AML-193 (cell line): Measurements from ENCODE around the gene KCNIP3.
A peak's percentile ranks its signal among the peaks of the same experiment; 100 is the strongest.

Experiments
- DNase-seq, 2 experiments: peaks; one replicate each; lab custom pipeline; 2025; lab: John Stamatoyannopoulos, UW

Gene KCNIP3

GRCh38 chr2:95329891-95330793 lies 33.0 kb downstream of the KCNIP3 start:
- no peak for DNase-seq

DNA sequence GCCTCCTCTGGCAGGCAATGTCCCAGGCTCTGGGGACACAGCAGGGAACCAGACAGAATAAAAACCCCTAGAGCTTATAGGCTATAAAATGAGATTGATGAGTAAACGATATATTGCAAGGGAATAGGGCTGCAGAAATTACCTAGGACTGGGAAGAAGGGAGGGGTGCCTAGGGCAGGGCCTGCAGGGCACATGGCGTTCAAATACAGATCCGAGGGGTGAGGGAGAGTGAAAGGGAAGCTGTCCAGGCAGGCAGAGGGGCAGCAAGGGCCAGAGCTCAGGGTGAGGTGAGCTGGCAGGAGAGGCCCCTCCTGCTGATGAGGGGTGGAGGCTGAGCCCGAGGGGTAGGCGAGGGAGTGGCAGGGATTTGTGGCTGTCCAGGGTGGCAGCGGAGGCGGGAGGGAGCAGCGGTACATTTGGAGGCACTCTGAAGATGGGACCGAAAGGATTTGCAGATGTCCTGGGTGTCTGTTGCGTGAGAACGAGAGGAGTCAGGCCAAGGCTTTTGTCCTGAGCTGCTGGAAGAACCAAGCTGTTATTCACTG lies 33.7 kb downstream of the KCNIP3 start:
- DNase-seq = no peak

- no peak for DNase-seq
These were observed 34.5 kb downstream of the KCNIP3 start for GRCh38 chr2:95331606-95332005.

DNA sequence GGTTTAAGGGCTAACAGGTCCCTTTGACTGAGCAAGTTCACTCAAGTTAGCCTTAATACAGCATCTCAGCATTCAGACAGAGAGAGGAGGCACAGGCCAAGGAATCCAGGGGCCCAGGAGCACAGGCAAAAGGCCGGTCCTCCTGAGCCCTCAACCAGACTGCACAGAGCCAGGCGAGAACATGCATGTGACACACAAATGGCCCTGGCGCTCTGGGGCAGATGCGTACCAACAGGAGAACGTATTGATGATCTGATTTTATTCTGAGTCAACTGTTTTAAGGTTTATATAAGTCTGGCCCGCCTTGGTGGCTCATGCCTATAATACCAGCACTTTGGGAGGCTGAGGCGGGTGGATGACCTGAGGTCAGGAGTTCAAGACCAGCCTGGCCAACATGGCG lies 34.9 kb downstream of the KCNIP3 start:
- no peak for DNase-seq

GRCh38 chr2:95333056-95333455 lies 35.9 kb downstream of the KCNIP3 start:
- DNase-seq = no peak

DNA sequence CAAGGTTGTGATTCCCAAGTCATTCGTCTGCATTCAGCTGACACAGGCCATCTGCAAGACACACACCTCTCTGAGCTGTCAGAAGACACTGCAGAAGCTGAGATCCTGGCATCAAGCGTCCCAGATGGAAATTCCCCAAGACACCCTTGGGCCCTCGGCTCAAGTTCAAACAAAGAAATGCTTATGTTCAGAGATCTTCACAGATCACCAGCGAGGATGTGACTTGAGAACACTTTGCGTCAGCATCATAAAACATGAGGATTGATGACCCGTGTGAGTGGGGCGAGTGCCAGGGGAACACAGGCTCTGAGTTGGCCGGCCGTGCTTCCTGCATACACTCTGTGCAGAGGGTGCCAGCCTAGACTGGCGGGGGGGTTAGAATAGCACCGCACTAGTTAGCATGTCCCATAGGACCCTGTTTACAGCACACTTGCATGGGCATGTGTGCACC lies 36.8 kb downstream of the KCNIP3 start:
- DNase-seq = no peak

DNA sequence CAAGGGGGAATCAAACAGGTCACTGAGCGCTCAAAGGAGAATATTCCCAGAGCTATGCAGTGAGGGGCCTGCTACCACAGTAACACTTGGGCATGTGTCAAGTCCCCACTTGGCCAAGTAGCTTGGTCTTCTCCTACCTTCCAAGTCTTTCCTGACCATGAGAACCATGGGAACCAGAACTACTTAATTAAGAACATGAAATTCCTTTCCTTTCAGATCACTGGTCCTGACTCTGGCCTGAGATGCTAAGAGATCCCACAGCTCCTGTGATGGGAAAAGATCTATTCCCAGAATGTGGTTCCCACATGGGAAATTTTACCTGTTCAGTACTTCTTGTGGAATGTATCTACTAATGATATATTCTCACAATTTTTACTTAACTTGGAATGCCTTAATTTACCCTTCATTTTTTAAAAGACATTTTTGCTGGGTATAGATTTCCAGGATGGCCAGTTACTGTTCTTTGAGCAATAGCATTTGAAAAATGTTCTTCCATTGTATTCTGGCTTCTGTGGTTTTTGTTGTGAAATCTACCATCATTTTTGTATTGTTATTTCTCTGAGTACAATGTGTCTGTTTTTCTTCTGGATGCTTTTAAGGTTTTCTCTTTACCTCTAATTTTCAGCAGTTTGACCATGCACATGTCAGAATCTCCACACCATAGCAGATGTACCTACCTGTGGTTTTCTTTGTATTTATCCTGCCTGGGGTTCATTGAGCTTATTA lies 37.9 kb downstream of the KCNIP3 start:
- no peak for DNase-seq

- no peak for DNase-seq
These were observed 39.3 kb downstream of the KCNIP3 start for GRCh38 chr2:95336406-95336805.

GRCh38 chr2:95337829-95338228 lies 40.7 kb downstream of the KCNIP3 start:
- no peak for DNase-seq

- DNase-seq = no peak
These were observed 45.6 kb downstream of the KCNIP3 start for GRCh38 chr2:95342556-95343320.

DNA sequence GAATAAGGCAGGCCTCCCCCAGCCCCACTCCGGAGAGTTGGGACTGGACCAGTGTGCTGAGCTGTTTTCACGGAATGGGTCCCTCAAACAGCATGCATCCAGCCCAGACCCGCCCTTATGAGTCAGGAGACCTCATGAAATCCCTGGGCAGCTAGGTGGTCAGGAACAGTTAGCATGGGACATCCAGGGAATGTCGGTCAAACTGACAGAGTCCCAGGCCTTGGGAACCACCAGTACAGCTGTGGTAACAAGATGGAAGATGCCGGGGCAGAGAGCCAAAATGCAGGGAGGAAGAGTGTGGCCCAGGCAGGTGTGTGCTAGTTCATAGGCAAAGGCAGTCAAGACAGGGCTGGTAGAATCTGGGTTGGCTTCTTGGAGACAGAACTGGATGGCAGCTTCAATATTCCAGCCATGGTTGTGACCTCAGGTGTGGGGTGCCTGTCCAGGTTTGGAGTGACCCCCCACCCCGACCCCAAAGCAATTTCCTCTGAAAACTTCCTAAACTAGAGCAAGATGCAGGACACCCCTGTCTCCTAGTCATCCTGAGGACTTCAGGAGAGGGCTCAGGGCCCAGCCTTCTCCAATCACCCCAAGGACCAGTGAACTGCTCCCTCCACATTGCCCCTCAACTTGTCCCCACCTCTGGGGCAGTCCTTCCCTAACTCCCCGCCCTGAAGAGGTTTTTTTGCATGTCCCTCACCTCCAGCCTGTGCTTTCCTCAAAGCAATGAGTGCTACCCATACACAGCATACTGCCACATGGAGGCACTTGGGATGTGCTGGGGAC lies 46.5 kb downstream of the KCNIP3 start:
- no peak for DNase-seq

- DNase-seq = no peak
These were observed 47.1 kb downstream of the KCNIP3 start for GRCh38 chr2:95344215-95344583.

DNA sequence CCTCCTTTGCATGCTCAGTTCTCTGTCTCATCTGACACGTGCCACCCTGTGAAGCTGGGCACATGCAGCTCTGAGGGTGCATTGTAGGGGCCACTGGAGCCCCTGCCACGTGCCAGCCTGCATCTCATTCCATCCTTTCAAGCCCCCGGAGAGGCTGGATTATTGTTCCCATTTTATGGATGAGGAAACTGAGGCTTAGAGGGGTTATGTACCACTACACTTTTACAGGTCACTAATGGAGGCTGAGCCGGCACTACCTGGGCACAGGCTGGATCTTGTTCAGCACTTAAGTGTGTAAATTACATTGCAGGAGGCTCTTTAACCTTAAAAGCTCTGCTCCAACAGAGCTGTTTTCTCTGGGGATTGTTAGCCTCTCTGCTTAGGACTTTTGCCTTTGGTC lies 47.5 kb downstream of the KCNIP3 start:
- DNase-seq = no peak

- no peak for DNase-seq
These were observed 48.0 kb downstream of the KCNIP3 start for GRCh38 chr2:95345081-95345562.

GRCh38 chr2:95345563-95346230 lies 48.5 kb downstream of the KCNIP3 start:
- DNase-seq = peak; percentile 30 to 33

- no peak for DNase-seq
These were observed 49.1 kb downstream of the KCNIP3 start for GRCh38 chr2:95346231-95346737.

- no peak for DNase-seq
These were observed 49.9 kb downstream of the KCNIP3 start for GRCh38 chr2:95346738-95347671.

DNA sequence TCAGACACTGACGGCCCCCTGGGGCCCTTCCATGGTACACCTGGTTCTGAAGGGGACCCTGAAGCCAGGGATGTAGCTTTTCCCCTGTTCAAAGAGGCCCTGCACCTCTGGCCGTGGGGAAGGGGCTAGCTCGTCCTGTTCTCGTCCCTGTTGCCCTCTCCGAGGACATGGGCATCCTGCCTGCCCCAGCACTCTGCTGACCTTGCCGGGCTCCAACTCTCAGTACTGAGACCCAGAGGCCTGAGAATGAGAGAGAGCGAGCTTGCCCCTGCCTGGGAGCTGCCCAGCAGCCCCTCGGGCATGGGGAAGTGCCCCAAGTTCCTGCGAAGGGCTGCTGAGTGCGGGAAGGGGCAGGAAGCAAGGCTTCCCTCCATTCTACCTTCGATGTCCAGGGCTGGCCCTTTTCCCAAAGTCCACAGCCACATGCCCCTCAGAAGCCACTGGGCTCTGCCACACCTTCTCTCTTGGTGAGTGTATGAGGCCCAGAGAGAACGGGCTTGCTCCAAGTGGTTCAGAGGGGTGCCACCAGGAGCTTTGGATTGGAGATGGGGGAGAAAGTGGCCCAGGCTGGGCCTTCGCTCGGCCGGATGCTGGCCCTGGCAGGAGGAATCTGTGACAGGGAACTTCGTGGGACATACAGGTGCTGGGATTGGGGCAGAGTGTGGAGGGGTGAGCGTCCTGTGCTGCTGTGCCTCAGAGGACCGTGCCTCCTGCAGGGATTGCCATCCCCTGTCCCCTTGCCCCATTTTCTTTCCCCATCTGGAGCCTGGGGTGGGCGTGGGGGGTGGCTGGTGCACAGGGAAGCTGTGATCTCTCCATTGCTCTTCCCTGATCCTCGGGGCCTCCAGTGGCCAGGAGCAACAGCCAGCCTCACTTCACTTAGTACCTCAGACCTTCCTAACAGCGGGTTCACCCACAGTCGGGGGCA lies 50.8 kb downstream of the KCNIP3 start:
- no peak for DNase-seq
